Tibial nerve (tissue), 4 donors: ENCODE results near the gene TMEM132D. TPM values are rescaled to one million over a fixed set of nuclear protein-coding genes. Genes with fewer than 3 reads are reported as not detected.

ENCODE experiments used
- DNase-seq, 2 donors: peaks; one replicate each; pipeline ENCODE4 v3.0.0-alpha.2; 2019; ENCODE audit warnings: low spot score in 2 of 2
- H3K27ac ChIP-seq, 4 donors: fragments of 200-600 bp; sonication (generic) in 3 of 4; one replicate each; pipeline ENCODE4 v1.5.1; 2017 to 2019; ENCODE audit warnings: mild to moderate bottlenecking in 1 of 4
- H3K27me3 ChIP-seq, 2 donors: fragments of 200-600 bp; sonication (generic) in 1 of 2; one replicate each; pipeline versions ENCODE4 v1.5.1 to v1.6.0; 2017 to 2019
- H3K36me3 ChIP-seq, 3 donors: fragments of 200-600 bp; sonication (generic); one replicate each; pipeline ENCODE4 v1.5.1; 2018 to 2019
- H3K4me1 ChIP-seq, 4 donors: fragments of 200-600 bp; sonication (generic) in 3 of 4; one replicate each; pipeline ENCODE4 v1.5.1; 2017 to 2019
- H3K4me3 ChIP-seq, 4 donors: fragments of 200-600 bp; sonication (generic) in 3 of 4; one replicate each; pipeline ENCODE4 v1.5.1; 2017 to 2019; ENCODE audit warnings: mild to moderate bottlenecking in 1 of 4, moderate library complexity in 1 of 4
- H3K9me3 ChIP-seq, 4 donors: fragments of 200-600 bp; sonication (generic) in 3 of 4; one replicate each; pipeline ENCODE4 v1.5.1; 2017 to 2019
- EP300 ChIP-seq, 2 donors: sonication (generic); formaldehyde crosslinking; IDR thresholded peaks; one replicate each; pipeline ENCODE4 v1.6.1; 2017; ENCODE audit warnings: antibody characterized with exemption in 2 of 2, mild to moderate bottlenecking in 1 of 2
- POLR2A ChIP-seq, 2 donors: fragments of 450-650 bp; IDR thresholded peaks; one replicate each; pipeline ENCODE4 v1.6.1; 2017; ENCODE audit warnings: antibody characterized with exemption in 2 of 2, mild to moderate bottlenecking in 2 of 2, moderate library complexity in 2 of 2
- WGBS, 2 donors: methylation state at CpG; one replicate each; pipeline ENCODE4 v1.1.5; 2018; 5-methylcytosine and 5-hydroxymethylcytosine counted together
- total RNA-seq, 4 donors: library from RNA; depleted of rRNA; stranded (reverse); fragments of >200 nt; gene quantifications; one replicate each; pipeline ENCODE4 v1.1.0, GENCODE V29; 2016
- TF ChIP-seq, protein P1 (sequence below), 5 experiments: fragments of 200-600 bp in 3 of 5; fragments of 450-650 bp in 2 of 5; sonication (generic) in 3 of 5; IDR thresholded peaks; one replicate each; pipeline ENCODE4 v1.5.1; 2016 to 2019; ENCODE audit warnings: antibody characterized with exemption in 5 of 5, mild to moderate bottlenecking in 3 of 5, moderate library complexity in 2 of 5

Gene TMEM132D
- total RNA-seq, 4 donors from 2014 or later, result under 0.01 to 0.21 TPM; not detected in 2

GRCh38 chr12:129310346-129310745 is 593.5 kb downstream of the TMEM132D start:
- H3K27ac ChIP-seq, result no peak overlapping the region
- no peak overlapping the region for H3K4me3 ChIP-seq
- no peaks in the 10 kb centered on the region for H3K4me1 ChIP-seq
- peaks cover 0 to 18% (median 0%) of the 10 kb centered on the region in 4 donors for H3K9me3 ChIP-seq
- H3K27me3 ChIP-seq, result no peaks in the 10 kb centered on the region
- WGBS, 2 donors, result 54 to 58% methylated on average over 2 of the region's 2 CpGs
- TF ChIP-seq POLR2A (IDR thresholded peaks at IDR 0.05) (no peak), EP300 (IDR thresholded peaks at IDR 0.05) (no peak)
- TF ChIP-seq, protein P1, sequence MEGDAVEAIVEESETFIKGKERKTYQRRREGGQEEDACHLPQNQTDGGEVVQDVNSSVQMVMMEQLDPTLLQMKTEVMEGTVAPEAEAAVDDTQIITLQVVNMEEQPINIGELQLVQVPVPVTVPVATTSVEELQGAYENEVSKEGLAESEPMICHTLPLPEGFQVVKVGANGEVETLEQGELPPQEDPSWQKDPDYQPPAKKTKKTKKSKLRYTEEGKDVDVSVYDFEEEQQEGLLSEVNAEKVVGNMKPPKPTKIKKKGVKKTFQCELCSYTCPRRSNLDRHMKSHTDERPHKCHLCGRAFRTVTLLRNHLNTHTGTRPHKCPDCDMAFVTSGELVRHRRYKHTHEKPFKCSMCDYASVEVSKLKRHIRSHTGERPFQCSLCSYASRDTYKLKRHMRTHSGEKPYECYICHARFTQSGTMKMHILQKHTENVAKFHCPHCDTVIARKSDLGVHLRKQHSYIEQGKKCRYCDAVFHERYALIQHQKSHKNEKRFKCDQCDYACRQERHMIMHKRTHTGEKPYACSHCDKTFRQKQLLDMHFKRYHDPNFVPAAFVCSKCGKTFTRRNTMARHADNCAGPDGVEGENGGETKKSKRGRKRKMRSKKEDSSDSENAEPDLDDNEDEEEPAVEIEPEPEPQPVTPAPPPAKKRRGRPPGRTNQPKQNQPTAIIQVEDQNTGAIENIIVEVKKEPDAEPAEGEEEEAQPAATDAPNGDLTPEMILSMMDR (IDR thresholded peaks at IDR 0.05), result no peak
- no peaks in the 10 kb centered on the region for H3K36me3 ChIP-seq
- DNase-seq, result no peak

GRCh38 chr12:129305851-129306250 is 598.0 kb downstream of the TMEM132D start:
- no peak overlapping the region for H3K27ac ChIP-seq
- H3K27me3 ChIP-seq, result no peaks in the 10 kb centered on the region
- 61 to 81% methylated on average over 4 of the region's 4 CpGs for WGBS, 2 donors
- H3K4me1 ChIP-seq, result no peaks in the 10 kb centered on the region
- TF ChIP-seq, protein P1 (IDR thresholded peaks at IDR 0.05), result no peak
- TF ChIP-seq POLR2A (IDR thresholded peaks at IDR 0.05) (no peak), EP300 (IDR thresholded peaks at IDR 0.05) (no peak)
- H3K36me3 ChIP-seq, result no peaks in the 10 kb centered on the region
- peaks cover 0 to 11% (median 0%) of the 10 kb centered on the region in 4 donors for H3K9me3 ChIP-seq
- DNase-seq, result no peak
- H3K4me3 ChIP-seq, result no peak overlapping the region

GRCh38 chr12:129304529-129304928 is 599.3 kb downstream of the TMEM132D start:
- no peak for TF ChIP-seq EP300 (IDR thresholded peaks at IDR 0.05)
- TF ChIP-seq, protein P1 (IDR thresholded peaks at IDR 0.05), result no peak
- TF ChIP-seq POLR2A (IDR thresholded peaks at IDR 0.05), result no peak
- H3K4me1 ChIP-seq, result no peaks in the 10 kb centered on the region
- H3K27ac ChIP-seq, result no peak overlapping the region
- no peak for DNase-seq
- no peaks in the 10 kb centered on the region for H3K27me3 ChIP-seq
- H3K4me3 ChIP-seq, result no peak overlapping the region
- 85 to 92% methylated on average over 7 of the region's 7 CpGs for WGBS, 2 donors
- H3K9me3 ChIP-seq, result peaks cover 0 to 5% (median 0%) of the 10 kb centered on the region in 4 donors
- H3K36me3 ChIP-seq, result no peaks in the 10 kb centered on the region

- no peak for DNase-seq
- Histone ChIP-seq H3K27ac (no peak overlapping the region), H3K27me3 (no peaks in the 10 kb centered on the region), H3K9me3 (peaks cover 0 to 8% (median 0%) of the 10 kb centered on the region in 4 donors), H3K4me1 (no peaks in the 10 kb centered on the region), H3K4me3 (no peak overlapping the region), H3K36me3 (no peaks in the 10 kb centered on the region)
- 86 to 88% methylated on average over 8 of the region's 8 CpGs for WGBS, 2 donors
- no peak for TF ChIP-seq EP300 (IDR thresholded peaks at IDR 0.05)
Observed at GRCh38 chr12:129300011-129300410, 603.8 kb downstream of the TMEM132D start.

DNA sequence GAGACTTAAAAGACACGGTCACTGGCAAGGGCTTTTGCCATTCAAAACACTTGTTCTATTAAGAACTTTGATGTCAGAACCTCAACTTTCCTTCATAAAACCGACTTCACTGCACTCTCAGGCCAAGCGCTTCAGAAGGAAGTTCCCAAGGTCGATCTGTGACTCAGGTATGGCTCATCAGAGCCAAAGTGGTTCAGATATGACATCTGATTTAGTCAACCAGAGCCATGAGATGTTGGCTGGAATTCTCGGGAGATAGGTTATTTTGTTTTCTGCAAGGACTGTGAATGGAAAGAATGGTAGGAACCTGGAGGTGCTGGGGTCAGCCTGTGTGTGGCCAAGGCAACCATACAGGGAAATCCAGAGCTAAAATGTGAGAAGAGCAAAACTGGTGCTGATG is 604.9 kb downstream of the TMEM132D start:
- TF ChIP-seq, protein P1 (IDR thresholded peaks at IDR 0.05), result no peak
- TF ChIP-seq EP300 (IDR thresholded peaks at IDR 0.05), result no peak
- TF ChIP-seq POLR2A (IDR thresholded peaks at IDR 0.05), result no peak
- H3K27ac ChIP-seq, result no peak overlapping the region

DNA sequence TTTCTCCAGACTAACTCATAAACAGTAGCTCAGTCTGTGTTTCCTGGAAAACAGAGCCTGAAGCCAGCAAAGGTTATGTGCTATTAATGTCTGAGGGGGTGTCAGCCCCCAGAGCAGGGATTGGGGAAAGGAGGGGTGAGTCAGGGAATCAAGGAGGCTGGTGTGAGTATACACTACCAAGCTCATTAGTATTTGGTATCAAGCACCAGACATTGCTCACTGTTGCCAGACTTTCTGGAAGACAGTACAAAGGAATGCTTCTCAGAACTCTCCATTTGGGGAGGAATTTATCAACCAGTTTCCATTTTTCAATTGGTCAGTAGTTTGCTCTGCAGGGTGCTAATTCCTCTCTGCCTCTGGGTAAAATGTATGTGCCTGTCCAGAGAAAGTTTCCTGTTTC is 607.2 kb downstream of the TMEM132D start:
- Histone ChIP-seq H3K27ac (no peak overlapping the region), H3K4me1 (no peaks in the 10 kb centered on the region), H3K9me3 (peaks cover 0 to 8% (median 0%) of the 10 kb centered on the region in 4 donors), H3K27me3 (no peaks in the 10 kb centered on the region), H3K4me3 (no peak overlapping the region), H3K36me3 (no peaks in the 10 kb centered on the region)
- no peak for DNase-seq
- TF ChIP-seq, protein P1 (IDR thresholded peaks at IDR 0.05), result no peak

More for the DNA sequence above, 604.9 kb downstream of the TMEM132D start:
- H3K27me3 ChIP-seq, result no peaks in the 10 kb centered on the region
- no peak overlapping the region for H3K4me3 ChIP-seq
- peaks cover 0 to 13% (median 0%) of the 10 kb centered on the region in 4 donors for H3K9me3 ChIP-seq
- DNase-seq, result no peak
- no peaks in the 10 kb centered on the region for H3K4me1 ChIP-seq
- WGBS, 2 donors, result 85 to 90% methylated on average over 5 of the region's 5 CpGs
- no peaks in the 10 kb centered on the region for H3K36me3 ChIP-seq
